Body of pancreas (tissue), 4 donors: Measurements from ENCODE around the gene KRT20.

Experiments used
- CTCF ChIP-seq, 7 experiments: fragments of 450-650 bp in 4 of 7; fragments of 200-600 bp in 3 of 7; sonication (generic) in 3 of 7; IDR thresholded peaks; one replicate each; pipeline ENCODE4 v1.5.1; 2016 to 2019; ENCODE audit warnings: antibody characterized with exemption in 7 of 7
- POLR2A ChIP-seq, 3 donors: fragments of 450-650 bp; IDR thresholded peaks; one replicate each; pipeline ENCODE4 v1.6.1; 2016; ENCODE audit warnings: antibody characterized with exemption in 3 of 3, mild to moderate bottlenecking in 2 of 3

DNA sequence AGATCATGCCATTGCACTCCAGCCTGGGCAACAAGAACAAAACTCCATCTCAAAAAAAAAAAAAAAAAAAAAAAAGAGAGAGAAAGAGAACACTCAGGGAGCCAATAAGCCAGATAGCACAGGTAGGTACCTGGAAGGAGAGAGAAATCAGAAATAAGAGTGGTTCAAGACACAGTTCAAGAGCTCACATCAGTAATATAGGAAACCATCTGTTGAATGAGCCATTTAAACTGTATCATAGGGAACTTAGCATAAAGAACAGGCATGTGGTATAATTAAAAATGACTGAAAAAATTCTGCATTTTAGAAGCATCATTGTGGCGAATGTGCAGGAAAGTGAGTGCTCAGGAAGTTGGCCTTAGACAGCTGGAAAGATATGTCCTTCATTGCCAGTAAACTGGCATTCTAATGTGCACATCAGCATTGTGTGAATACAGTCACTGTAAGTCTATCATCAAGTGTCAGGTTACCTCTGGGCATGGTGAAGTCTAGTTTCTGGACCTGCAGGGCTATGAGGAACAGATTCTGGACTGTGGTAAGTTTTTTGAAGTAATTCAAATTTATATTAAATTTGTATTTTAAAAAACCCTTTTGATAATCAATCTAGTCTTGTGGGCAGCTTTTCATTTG, 38.4 kb downstream of the KRT20 start:
- no peak for TF ChIP-seq CTCF (IDR thresholded peaks at IDR 0.05)
- TF ChIP-seq POLR2A (IDR thresholded peaks at IDR 0.05), result no peak
